GM19395 (cell line): ENCODE measurements around the gene ANAPC15.

Source experiments
- ATAC-seq: cut with Tn5 transposase; IDR thresholded peaks from one replicate; pipeline ENCODE4 v1.9.1; 2021; ENCODE audit warnings: mild to moderate bottlenecking, moderate library complexity; ENCODE audit not compliant: unreplicated experiment

Gene ANAPC15

GRCh38 chr11:72088076-72088808 is 24.3 kb downstream of the ANAPC15 start:
- no peak for ATAC-seq

GRCh38 chr11:72085621-72086351 is 26.7 kb downstream of the ANAPC15 start:
- ATAC-seq, result no peak

DNA sequence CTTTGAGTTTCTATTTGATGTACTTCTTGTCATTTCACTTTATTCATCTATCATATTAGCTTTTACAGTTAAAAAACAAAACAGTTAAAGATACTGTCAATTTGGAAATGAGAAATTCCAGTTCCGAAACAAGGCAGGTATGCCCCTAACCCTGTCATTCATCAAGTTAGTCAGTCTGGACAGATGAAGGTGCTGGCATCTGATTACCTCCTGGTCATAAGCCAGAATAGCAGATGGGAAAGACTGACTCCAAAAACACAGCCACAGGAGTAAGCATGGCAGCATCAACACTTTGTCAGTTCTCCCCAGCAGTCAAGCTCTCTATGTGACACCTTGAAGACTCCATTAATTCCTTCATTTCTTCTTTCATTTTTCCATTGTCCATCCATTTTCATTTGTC is 27.5 kb downstream of the ANAPC15 start:
- no peak for ATAC-seq

DNA sequence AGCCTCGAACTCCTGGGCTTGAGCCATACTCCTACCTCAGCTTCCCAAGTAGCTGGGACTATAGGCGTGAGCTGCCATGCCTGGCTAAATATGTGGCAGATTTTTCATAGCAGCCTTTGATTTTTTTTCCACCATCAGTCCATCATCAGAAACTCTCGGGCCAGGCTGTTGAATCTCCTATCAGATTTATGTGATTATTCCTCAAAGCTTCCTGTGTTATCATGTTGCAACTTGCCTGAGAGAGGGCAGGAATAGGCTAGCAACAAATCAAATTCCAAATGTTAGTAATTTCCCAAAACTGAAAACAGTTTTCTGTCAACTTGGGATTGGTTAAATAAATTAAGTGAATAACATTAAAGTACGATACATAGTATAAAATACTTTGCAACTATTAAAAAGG is 28.4 kb downstream of the ANAPC15 start:
- ATAC-seq, result no peak

GRCh38 chr11:72083414-72083813 is 29.1 kb downstream of the ANAPC15 start:
- no peak for ATAC-seq

DNA sequence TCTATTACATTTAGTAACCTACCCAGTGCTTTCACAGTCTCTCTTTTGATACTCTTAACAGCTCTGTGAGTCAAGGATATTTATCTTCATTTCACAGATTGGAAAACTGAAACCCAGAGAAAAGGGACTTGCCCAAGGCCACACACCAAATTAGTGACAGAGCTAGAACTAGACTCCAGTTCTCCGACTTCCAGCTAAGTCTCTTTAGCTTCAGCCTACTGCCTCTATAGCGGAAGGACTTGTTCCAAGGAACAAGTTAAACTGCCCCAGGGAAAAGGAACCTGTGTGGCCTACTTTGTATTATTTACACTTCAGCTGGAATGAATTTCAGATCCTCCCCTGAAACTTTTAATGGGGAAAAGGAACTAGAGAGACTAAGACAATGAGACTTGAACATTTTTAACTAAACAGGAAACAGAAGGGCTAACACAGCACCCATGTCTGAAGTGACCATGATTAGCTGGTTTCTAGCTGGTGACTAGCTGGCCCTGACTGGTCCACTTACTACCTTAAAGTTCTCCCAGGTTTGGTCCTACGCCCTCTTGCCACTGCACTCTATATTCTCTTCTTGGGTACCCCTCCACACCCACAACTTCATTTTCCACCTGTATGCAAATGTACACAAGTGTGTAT is 30.6 kb downstream of the ANAPC15 start:
- no peak for ATAC-seq

DNA sequence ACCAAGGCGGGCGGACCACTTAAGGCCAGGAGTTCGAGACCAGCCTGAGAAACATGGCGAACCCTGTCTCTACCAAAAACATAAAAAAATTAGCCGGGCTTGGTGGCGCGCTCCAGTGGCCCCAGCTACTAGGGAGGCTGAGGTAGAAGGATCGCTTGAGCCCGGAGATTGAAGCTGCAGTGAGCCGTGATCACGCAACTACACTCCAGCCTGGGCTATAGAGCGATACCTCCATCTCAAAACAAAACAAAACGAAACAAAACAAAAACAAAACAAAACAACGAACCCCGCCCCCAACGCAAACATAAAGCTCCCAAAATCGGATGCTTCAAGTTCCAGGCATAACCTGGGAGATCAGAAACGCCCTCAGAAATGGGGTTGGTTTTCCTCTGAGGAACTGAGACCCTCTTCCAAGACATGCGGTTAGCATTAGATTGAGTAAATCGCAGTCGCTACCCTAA is 31.3 kb downstream of the ANAPC15 start:
- ATAC-seq, result no peak

DNA sequence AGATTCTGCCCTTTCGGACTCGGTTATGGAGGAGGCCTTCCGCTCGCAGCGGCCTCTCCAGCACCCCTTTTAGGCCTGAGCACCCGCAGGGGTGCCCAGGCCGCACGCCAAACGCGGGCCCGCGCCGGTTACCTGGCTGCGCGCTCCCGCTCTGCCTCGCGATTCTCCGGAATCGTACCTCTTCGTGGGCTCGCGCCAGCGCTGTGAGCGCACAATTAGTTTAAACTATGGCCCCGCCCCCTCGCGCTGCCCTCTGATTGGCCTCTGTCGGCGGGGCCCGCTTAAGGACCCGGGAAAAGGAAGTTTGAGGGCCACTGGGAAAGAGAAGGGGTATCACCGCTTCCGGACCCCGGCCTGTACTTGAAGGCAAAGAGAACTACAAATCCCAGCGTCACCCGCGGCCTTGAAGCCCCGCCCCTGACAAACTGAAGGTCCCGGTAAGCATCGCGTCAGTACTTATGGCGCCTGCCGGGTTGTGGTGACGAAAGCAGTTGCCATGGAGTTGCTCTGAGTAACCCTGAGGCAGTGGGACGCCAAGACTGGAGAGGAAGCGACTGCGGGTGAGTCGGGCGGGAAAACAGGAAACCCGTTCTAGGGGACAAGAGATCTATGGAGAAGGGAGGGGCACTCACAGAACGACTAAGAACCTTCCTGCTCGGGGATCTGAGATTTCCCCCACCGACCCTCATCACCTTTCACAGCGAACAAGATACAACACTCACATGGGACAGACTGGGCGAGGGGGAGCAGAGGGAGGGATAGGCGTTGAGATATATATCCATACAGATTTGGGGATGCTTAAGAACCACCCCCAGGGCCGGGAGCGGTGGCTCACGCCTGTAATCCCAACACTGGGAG is 31.9 kb downstream of the ANAPC15 start, which contains the start of the genes LRRC51 and NUMA1:
TSS of gene LRRC51 (plus strand) at position 525 of the 858 bp plus-strand sequence. CDS start 8,234 bp downstream, outside the sequence.
TSS of gene NUMA1 (minus strand) at position 217 of the 858 bp plus-strand sequence. CDS start 44,599 bp downstream, outside the sequence.
- peak; percentile 96 for ATAC-seq

DNA sequence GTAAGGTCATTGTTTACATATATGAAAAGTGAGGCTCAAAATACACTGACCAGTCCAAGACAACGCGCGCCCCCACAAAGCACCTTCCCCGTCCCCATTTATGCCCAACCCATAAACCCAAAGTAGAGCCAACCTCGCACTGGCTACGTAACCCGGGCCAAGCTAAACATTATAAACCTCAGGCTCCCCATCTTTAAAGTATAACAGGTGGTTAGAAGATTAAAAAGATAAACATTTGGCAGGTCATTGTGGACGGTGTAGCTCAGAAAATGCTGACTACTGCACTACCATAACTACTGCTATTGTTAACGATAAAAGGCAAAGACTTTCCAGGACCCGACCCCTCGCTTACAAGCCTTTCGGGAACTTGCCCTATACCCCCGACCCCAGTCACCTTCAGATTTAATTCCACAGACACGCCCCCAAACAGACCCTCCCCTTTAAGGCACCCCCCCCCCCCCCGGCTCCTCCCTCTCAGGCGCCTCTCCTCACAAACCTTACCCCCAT is 32.6 kb downstream of the ANAPC15 start:
- ATAC-seq, result peak; percentile 32

DNA sequence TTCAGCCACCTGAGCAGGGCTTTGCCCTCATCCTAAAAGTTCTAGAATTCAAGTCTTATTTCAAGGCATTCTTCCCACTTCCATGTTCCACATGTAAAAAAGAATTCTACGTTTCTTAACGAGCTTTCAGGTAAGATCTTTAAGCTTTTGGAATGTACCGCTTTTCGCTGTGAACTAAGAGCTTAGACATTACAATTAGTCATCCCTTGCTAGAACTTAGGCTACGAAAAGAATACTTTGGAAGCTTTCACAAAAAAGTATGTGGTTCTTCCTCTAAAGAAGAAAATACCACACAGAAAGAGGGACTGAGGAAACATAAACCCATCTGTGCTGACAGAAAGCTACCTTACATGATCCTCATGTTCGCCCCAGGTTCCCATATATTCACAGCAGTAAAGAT is 34.0 kb downstream of the ANAPC15 start:
- ATAC-seq, result no peak

- ATAC-seq, result no peak
These were observed 36.7 kb downstream of the ANAPC15 start for GRCh38 chr11:72075756-72076155.

DNA sequence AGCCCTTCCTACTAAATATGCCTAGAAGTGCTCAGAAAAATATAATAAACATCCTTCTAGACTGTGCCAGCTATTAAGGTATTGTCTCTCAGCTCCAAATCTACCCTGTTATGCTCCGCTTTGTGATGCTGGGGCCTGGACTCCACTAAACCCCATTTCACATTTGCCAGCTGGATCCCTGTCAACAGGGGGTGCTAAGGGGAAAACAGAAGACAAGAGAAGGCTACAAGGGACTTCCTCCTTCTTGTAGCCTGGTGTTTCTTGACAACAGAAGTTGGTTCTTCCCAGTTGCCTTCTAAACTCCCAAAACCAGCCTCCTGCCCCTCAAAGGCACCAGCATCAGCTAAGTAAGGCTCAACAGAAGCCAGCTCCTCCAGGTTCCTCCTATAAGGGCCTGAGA is 37.4 kb downstream of the ANAPC15 start:
- ATAC-seq, result no peak

- no peak for ATAC-seq
These were observed 40.1 kb downstream of the ANAPC15 start for GRCh38 chr11:72072348-72072747.

DNA sequence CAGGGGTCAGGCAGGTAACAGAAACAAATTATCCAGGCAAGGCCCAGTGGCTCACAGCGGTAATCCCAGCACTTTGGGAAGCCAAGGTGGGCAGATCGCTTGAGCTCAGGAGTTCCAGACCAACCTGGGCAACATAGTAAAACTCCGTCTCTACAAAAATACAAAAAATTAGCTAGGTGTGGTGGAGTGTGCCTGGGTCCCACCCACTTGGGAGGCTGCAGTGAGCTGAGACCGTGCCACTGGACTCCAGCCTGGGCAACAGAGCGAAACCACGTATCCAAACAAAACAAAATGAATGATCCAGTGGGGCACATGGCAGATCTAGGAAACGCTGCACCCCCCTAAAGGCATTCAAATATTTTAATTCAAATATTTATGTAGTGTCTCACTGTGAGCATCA is 42.0 kb downstream of the ANAPC15 start:
- no peak for ATAC-seq

GRCh38 chr11:72069787-72070251 is 42.7 kb downstream of the ANAPC15 start:
- peak; percentile 54 for ATAC-seq

- ATAC-seq, result no peak
These were observed 43.3 kb downstream of the ANAPC15 start for GRCh38 chr11:72069200-72069599.

DNA sequence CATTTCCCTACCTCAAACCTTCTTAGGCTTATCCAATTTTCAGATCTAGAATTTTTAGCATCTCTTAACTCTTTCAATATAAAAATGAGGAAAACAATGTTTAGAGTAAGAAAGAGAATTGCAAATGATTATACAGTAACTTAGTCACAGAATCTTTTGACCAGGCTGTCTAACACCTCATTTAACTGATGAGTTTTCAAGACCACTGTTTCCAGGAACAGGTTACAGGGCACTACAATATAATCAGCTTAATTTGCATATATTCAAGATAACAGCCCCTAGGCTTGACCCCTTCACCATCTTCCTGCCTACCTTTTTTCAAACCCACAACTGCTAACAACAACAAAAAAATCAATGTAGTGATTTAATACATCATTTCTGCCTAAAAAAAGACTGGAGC is 44.8 kb downstream of the ANAPC15 start:
- no peak for ATAC-seq

DNA sequence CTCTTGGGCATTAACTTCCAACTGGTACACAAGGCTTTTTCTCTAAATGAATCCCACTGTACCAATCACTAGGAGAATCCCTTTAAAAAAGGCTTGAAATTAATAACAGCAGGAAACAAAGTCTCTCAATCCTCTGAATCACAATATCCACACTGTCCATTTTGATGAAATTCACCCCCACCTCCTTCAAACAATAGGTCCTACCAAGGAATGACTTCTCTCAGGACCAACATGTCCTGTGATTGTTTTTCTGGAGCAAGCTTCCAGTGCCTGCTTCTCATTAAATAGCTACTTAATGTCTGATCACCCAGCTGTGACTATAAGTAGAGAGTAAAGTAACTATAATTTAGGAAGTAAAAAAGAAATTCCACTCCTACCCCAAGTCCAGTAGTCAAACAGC is 45.2 kb downstream of the ANAPC15 start:
- no peak for ATAC-seq

GRCh38 chr11:72066855-72067254 is 45.6 kb downstream of the ANAPC15 start:
- ATAC-seq, result no peak

GRCh38 chr11:72061739-72062396 is 50.6 kb downstream of the ANAPC15 start:
- no peak for ATAC-seq
